WTC11 (cell line): ENCODE data around the gene DDX10.

Source experiments
- ATF1 ChIP-seq: sonication (generic); formaldehyde crosslinking; IDR thresholded peaks from 2 replicates; pipeline ENCODE4 v1.8.1; 2023; ENCODE audit warnings: mild to moderate bottlenecking, moderate library complexity, missing genetic modification reagents
- CBFB ChIP-seq: sonication (generic); formaldehyde crosslinking; IDR thresholded peaks from 2 replicates; pipeline ENCODE4 v1.8.1; 2022; ENCODE audit warnings: mild to moderate bottlenecking, low read depth, missing genetic modification reagents
- CREB1 ChIP-seq: sonication (generic); formaldehyde crosslinking; IDR thresholded peaks from 2 replicates; pipeline ENCODE4 v1.8.0; 2023; ENCODE audit warnings: mild to moderate bottlenecking, missing genetic modification reagents
- ESRRA ChIP-seq: sonication (generic); formaldehyde crosslinking; IDR thresholded peaks from 2 replicates; pipeline ENCODE4 v1.8.1; 2022; ENCODE audit warnings: mild to moderate bottlenecking, missing genetic modification reagents, borderline replicate concordance
- FOXP1 ChIP-seq: sonication (generic); formaldehyde crosslinking; IDR thresholded peaks from 2 replicates; pipeline ENCODE4 v1.8.0; 2022; ENCODE audit warnings: missing genetic modification reagents, mild to moderate bottlenecking, moderate library complexity, borderline replicate concordance
- GABPB1 ChIP-seq: sonication (generic); formaldehyde crosslinking; IDR thresholded peaks from 2 replicates; pipeline ENCODE4 v1.8.1; 2023; ENCODE audit warnings: mild to moderate bottlenecking, missing genetic modification reagents
- JUN ChIP-seq: sonication (generic); formaldehyde crosslinking; IDR thresholded peaks from 2 replicates; pipeline ENCODE4 v1.8.0; 2023; ENCODE audit warnings: mild to moderate bottlenecking, missing genetic modification reagents
- NR2C2 ChIP-seq: sonication (generic); formaldehyde crosslinking; IDR thresholded peaks from 2 replicates; pipeline ENCODE4 v1.8.0; 2022; ENCODE audit warnings: mild to moderate bottlenecking, missing genetic modification reagents
- SP1 ChIP-seq: sonication (generic); formaldehyde crosslinking; conservative IDR thresholded peaks from 2 replicates; pipeline ENCODE4 v1.8.1; 2022; ENCODE audit warnings: missing genetic modification reagents
- TF ChIP-seq, protein P1 (sequence below): sonication (generic); formaldehyde crosslinking; IDR thresholded peaks from 2 replicates; pipeline ENCODE4 v1.8.0; 2023; ENCODE audit warnings: missing genetic modification reagents
- TF ChIP-seq, protein P2 (sequence below): fragments of 200-600 bp; IDR thresholded peaks from 2 replicates; pipeline ENCODE4 v1.8.0; 2022; ENCODE audit warnings: antibody characterized with exemption
- TF ChIP-seq, protein P3 (sequence below): sonication (generic); formaldehyde crosslinking; IDR thresholded peaks from 2 replicates; pipeline ENCODE4 v1.8.1; 2022; ENCODE audit warnings: low read depth, mild to moderate bottlenecking, moderate library complexity, missing genetic modification reagents, borderline replicate concordance
- TF ChIP-seq, protein P4 (sequence below): sonication (generic); formaldehyde crosslinking; IDR thresholded peaks from 2 replicates; pipeline ENCODE4 v1.8.0; 2022; ENCODE audit warnings: mild to moderate bottlenecking, missing genetic modification reagents
- TF ChIP-seq, protein P5 (sequence below): sonication (generic); formaldehyde crosslinking; IDR thresholded peaks from 2 replicates; pipeline ENCODE4 v1.8.1; 2022; ENCODE audit warnings: missing genetic modification reagents, borderline replicate concordance

DNA sequence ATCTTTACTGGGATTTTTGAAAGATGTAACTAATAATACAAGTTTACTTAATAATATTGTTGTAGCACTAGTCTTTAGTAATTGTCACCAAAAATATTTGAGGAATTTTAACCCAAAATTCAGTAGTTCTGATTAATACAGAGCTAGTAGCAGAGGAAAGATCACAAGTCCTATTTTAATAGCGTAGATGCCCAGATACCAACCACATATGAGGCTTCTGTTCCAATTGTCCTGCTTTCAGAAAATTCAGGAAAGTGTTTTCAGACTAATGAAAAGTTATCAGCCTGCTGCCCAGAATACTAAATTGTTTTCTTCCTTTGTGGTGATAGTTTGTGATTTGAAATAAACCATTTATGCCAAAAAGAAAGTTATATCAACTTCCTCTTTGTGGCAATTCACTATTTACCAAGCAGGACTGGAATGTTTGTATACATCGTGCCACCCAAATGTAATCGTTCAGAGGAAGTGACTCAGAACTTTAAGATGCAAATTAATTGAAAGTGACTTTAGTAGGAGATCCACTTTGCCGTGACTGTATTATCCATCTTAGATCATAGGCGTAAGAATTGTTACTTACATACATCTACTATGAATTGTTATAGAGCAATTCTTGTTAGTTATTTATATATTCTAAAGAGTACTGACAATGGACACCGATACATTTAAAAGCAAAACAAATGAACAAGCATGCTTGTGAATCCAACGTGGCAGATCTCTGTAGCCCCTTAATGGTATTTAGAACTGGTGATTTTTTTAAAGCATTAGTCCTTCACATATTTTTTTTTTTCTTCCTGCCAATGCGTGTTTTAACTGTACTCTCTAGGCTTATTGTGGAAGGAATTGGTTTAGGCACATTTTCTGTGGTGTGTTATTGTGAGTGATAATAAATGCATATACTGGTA lies 231.0 kb downstream of the DDX10 start:
- TF ChIP-seq, protein P1, sequence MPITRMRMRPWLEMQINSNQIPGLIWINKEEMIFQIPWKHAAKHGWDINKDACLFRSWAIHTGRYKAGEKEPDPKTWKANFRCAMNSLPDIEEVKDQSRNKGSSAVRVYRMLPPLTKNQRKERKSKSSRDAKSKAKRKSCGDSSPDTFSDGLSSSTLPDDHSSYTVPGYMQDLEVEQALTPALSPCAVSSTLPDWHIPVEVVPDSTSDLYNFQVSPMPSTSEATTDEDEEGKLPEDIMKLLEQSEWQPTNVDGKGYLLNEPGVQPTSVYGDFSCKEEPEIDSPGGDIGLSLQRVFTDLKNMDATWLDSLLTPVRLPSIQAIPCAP (CRISPR knock-in tag) = no peak
- TF ChIP-seq JUN (CRISPR knock-in tag) (no peak), ATF1 (CRISPR knock-in tag) (no peak), ESRRA (CRISPR knock-in tag) (no peak), GABPB1 (CRISPR knock-in tag) (no peak), SP1 (CRISPR knock-in tag) (no peak), NR2C2 (no peak), CREB1 (CRISPR knock-in tag) (no peak), CBFB (CRISPR knock-in tag) (no peak), FOXP1 (CRISPR knock-in tag) (no peak)
- TF ChIP-seq, protein P2, sequence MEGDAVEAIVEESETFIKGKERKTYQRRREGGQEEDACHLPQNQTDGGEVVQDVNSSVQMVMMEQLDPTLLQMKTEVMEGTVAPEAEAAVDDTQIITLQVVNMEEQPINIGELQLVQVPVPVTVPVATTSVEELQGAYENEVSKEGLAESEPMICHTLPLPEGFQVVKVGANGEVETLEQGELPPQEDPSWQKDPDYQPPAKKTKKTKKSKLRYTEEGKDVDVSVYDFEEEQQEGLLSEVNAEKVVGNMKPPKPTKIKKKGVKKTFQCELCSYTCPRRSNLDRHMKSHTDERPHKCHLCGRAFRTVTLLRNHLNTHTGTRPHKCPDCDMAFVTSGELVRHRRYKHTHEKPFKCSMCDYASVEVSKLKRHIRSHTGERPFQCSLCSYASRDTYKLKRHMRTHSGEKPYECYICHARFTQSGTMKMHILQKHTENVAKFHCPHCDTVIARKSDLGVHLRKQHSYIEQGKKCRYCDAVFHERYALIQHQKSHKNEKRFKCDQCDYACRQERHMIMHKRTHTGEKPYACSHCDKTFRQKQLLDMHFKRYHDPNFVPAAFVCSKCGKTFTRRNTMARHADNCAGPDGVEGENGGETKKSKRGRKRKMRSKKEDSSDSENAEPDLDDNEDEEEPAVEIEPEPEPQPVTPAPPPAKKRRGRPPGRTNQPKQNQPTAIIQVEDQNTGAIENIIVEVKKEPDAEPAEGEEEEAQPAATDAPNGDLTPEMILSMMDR = no peak
- TF ChIP-seq, protein P3, sequence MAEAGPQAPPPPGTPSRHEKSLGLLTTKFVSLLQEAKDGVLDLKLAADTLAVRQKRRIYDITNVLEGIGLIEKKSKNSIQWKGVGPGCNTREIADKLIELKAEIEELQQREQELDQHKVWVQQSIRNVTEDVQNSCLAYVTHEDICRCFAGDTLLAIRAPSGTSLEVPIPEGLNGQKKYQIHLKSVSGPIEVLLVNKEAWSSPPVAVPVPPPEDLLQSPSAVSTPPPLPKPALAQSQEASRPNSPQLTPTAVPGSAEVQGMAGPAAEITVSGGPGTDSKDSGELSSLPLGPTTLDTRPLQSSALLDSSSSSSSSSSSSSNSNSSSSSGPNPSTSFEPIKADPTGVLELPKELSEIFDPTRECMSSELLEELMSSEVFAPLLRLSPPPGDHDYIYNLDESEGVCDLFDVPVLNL (CRISPR knock-in tag) = no peak
- TF ChIP-seq, protein P4, sequence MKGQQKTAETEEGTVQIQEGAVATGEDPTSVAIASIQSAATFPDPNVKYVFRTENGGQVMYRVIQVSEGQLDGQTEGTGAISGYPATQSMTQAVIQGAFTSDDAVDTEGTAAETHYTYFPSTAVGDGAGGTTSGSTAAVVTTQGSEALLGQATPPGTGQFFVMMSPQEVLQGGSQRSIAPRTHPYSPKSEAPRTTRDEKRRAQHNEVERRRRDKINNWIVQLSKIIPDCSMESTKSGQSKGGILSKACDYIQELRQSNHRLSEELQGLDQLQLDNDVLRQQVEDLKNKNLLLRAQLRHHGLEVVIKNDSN = no peak
- TF ChIP-seq, protein P5, sequence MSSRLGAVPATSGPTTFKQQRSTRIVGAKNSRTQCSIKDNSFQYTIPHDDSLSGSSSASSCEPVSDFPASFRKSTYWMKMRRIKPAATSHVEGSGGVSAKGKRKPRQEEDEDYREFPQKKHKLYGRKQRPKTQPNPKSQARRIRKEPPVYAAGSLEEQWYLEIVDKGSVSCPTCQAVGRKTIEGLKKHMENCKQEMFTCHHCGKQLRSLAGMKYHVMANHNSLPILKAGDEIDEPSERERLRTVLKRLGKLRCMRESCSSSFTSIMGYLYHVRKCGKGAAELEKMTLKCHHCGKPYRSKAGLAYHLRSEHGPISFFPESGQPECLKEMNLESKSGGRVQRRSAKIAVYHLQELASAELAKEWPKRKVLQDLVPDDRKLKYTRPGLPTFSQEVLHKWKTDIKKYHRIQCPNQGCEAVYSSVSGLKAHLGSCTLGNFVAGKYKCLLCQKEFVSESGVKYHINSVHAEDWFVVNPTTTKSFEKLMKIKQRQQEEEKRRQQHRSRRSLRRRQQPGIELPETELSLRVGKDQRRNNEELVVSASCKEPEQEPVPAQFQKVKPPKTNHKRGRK (CRISPR knock-in tag) = no peak
